Colonic mucosa (tissue), 4 donors: ENCODE measurements around the gene TEX35. TPM values are rescaled to one million over a fixed set of nuclear protein-coding genes. Genes with fewer than 3 reads are reported as not detected.

ENCODE experiments used
- DNase-seq: peaks from one replicate; pipeline ENCODE4 v3.0.0-alpha.2; 2020
- H3K27ac ChIP-seq: fragments of 200-600 bp; one replicate; pipeline ENCODE4 v1.8.0; 2021
- H3K27me3 ChIP-seq: fragments of 200-600 bp; one replicate; pipeline ENCODE4 v1.8.0; 2021
- H3K36me3 ChIP-seq: fragments of 200-600 bp; one replicate; pipeline ENCODE4 v1.8.0; 2021
- H3K4me1 ChIP-seq: fragments of 200-600 bp; one replicate; pipeline ENCODE4 v1.8.0; 2021; ENCODE audit warnings: mild to moderate bottlenecking
- H3K4me3 ChIP-seq: fragments of 200-600 bp; one replicate; pipeline ENCODE4 v1.8.0; 2021
- H3K9ac ChIP-seq, 2 donors: one replicate each; pipeline ENCODE4 v1.7.0; 2013; ENCODE audit warnings: control low read depth in 2 of 2, low read depth in 2 of 2, low read length in 2 of 2
- H3K9me3 ChIP-seq: fragments of 200-600 bp; one replicate; pipeline ENCODE4 v1.8.0; 2021
- intact Hi-C: fragments of 100-400 bp; cut with DNase I; formaldehyde crosslinking; loops from one replicate; pipeline ENCODE4 v1.14.1; 2022
- total RNA-seq, 2 donors: library from RNA; stranded (reverse); fragmentation: NEBNext Ultra II Directional in 1 of 2; extraction: Animal tissue kit (Norgen Biotek cat#: 25700) in 1 of 2; gene quantifications; one replicate each; pipeline ENCODE4 v1.2.1, GENCODE V29; 2021
- TF ChIP-seq, protein P1 (sequence below): fragments of 200-600 bp; IDR thresholded peaks from one replicate; pipeline ENCODE4 v1.8.0; 2022; ENCODE audit warnings: antibody characterized with exemption, mild to moderate bottlenecking
- donor health status: healthy.
- donor health status: DM: no; HTN: no; CAD: no.
- donor health status: DM: no; HTN: no; CAD: no.

The TEX35 gene
- total RNA-seq, 2 donors from 2014 or later, result not detected

DNA sequence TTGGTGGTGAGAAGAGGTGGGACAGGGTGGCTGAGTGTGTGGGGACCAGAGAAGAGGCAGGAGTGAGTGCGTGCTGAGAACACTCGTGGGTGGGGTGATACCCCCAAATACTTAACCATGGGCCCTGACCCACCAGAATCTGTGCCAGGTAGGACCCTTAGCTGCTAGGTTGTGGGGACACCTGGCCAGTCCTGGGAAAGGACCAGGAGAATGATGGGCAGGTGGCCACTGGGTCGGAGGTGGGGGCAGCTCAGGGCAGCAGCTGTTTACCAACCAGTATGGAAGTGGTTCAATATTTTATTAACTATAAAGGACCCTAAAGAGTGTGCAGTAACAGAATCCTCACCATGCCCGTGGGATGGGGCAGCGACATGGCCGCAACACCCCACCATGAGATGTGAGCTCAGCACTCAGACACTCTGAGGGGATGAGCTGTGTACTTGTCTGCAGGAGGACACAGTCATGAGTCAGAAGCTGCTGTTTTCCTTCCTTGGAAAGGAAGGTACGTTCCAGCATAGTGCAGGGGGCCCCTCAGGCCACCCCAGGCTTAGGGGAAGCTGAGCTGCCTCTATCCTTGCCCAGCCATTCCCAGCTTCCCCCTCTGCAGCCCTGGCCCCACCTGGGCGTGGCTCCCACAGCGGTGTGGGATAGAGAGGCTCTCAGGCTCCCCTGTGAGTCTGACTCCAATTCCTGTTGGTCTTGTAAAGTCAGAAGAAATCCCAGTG lies 25.4 kb downstream of the TEX35 start:
- DNase-seq, result no peak
- Histone ChIP-seq H3K4me1 (peaks cover 7% of the 10 kb centered on the region), H3K9ac (no peak overlapping the region), H3K27ac (no peak overlapping the region), H3K36me3 (no peaks in the 10 kb centered on the region), H3K4me3 (no peak overlapping the region), H3K9me3 (no peaks in the 10 kb centered on the region), H3K27me3 (no peaks in the 10 kb centered on the region)
- intact Hi-C loops, result no loop called here
- TF ChIP-seq, protein P1, sequence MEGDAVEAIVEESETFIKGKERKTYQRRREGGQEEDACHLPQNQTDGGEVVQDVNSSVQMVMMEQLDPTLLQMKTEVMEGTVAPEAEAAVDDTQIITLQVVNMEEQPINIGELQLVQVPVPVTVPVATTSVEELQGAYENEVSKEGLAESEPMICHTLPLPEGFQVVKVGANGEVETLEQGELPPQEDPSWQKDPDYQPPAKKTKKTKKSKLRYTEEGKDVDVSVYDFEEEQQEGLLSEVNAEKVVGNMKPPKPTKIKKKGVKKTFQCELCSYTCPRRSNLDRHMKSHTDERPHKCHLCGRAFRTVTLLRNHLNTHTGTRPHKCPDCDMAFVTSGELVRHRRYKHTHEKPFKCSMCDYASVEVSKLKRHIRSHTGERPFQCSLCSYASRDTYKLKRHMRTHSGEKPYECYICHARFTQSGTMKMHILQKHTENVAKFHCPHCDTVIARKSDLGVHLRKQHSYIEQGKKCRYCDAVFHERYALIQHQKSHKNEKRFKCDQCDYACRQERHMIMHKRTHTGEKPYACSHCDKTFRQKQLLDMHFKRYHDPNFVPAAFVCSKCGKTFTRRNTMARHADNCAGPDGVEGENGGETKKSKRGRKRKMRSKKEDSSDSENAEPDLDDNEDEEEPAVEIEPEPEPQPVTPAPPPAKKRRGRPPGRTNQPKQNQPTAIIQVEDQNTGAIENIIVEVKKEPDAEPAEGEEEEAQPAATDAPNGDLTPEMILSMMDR, result no peak

DNA sequence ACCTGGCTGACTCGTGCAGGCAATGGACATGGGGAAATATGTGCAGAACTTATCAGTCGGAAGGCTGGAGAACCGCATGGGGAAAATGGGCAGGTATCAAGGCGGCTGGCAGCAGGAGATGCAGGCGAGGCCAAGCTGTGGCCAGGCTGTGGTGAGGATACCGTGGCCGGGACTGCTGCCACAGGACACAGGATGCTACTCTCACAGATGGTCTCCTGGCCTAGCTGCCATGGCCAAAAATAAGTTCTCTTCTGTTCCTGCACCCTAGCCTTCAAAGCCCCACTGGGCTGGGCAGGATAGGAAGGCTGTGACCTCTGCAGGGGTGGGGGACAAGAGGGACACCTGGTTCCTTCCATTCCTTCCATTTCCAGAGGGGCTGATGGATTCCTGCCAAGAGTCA lies 26.4 kb downstream of the TEX35 start:
- Histone ChIP-seq H3K9ac (no peak overlapping the region), H3K36me3 (no peaks in the 10 kb centered on the region), H3K4me1 (peaks cover 7% of the 10 kb centered on the region), H3K27me3 (no peaks in the 10 kb centered on the region), H3K4me3 (no peak overlapping the region), H3K9me3 (no peaks in the 10 kb centered on the region), H3K27ac (no peak overlapping the region)
- no peak for DNase-seq
- intact Hi-C loops, result no loop called here
- TF ChIP-seq, protein P1, result no peak

DNA sequence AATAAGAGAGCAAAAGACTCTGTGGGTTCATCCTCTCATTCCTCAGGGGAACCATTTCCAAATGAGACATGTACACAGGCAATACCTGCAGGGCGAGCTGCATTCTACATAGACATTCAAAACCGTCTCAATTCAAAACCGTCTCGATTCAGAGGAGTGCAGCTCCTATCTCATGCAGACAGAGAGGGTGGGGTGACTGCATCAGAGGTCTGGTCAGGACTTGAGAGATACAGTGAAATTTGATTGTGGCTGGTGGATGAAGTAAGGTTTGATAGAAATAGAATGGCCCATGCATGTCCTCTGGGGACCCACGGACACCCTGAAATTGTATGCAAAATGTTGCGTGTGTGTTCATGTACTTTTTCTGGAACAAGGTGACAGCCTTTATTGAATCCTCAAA lies 27.3 kb downstream of the TEX35 start:
- TF ChIP-seq, protein P1, result no peak
- no peaks in the 10 kb centered on the region for H3K9me3 ChIP-seq
- no peak overlapping the region for H3K27ac ChIP-seq
- no peaks in the 10 kb centered on the region for H3K27me3 ChIP-seq
- H3K4me1 ChIP-seq, result peaks cover 7% of the 10 kb centered on the region
- DNase-seq, result no peak
- intact Hi-C loops, result no loop called here
- no peak overlapping the region for H3K4me3 ChIP-seq
- H3K36me3 ChIP-seq, result no peaks in the 10 kb centered on the region
- H3K9ac ChIP-seq, result no peak overlapping the region

DNA sequence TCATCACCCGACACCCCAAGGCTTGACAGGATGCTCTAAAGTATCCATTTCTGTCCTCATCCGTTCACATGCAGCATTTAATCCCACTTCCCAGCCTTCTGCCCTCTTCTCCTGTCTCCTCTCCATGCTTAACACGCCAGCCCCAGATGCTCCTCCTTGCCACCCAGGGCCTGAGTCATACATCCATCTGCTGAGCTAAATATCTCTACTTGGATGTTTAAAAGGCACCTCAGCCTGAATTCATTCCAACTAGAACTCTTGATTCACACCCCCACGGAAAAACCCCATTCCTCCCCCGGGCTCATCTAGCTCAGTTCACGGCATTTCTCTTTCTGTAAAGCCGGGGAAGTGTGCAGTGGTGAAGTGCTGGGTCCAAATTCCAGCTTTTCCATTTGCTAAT lies 27.7 kb downstream of the TEX35 start:
- peaks cover 7% of the 10 kb centered on the region for H3K4me1 ChIP-seq

DNA sequence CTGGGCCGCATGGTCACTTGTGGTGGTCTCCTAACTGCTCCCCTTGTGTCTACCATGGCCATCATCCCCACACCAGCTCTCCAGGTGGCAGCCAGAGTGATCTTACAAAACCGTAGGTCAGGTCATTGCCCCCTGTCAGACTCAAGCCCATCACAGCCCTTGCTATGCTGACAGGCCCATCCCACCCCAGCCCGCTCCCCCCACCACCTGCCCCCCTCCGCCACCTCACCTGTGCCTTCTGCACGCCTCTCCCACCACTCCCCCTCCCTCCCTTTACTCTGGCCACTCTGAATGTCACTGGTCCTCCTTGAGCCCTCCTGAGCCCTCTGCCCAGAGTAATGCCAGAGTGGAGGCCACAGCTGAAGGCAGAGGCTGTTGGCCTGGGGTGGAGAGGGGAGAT lies 28.5 kb downstream of the TEX35 start:
- Histone ChIP-seq H3K9me3 (no peaks in the 10 kb centered on the region), H3K4me3 (peak overlapping the region; percentile 73), H3K9ac (peak overlapping the region; percentile 93 to 96), H3K27me3 (no peaks in the 10 kb centered on the region), H3K4me1 (peaks cover 7% of the 10 kb centered on the region), H3K36me3 (no peaks in the 10 kb centered on the region), H3K27ac (peak overlapping the region; percentile 83)
- TF ChIP-seq, protein P1, result no peak
- no peak for DNase-seq
- intact Hi-C loops, result no loop called here

More for the DNA sequence above, 27.7 kb downstream of the TEX35 start:
- H3K36me3 ChIP-seq, result no peaks in the 10 kb centered on the region
- no peaks in the 10 kb centered on the region for H3K27me3 ChIP-seq
- no peak overlapping the region for H3K27ac ChIP-seq
- no peaks in the 10 kb centered on the region for H3K9me3 ChIP-seq
- no peak for DNase-seq
- intact Hi-C loops, result no loop called here
- TF ChIP-seq, protein P1, result no peak
- no peak overlapping the region for H3K4me3 ChIP-seq
- H3K9ac ChIP-seq, result no peak overlapping the region
